DOHH2 (cell line): ENCODE data around the gene SORD.

Experiments used
- H3F3A ChIP-seq: fragments of 200-600 bp; sonication (generic), shearing (Covaris generic); 2 replicates; pipeline ENCODE4 v1.6.0; 2016; ENCODE audit warnings: antibody characterized with exemption, mild to moderate bottlenecking; ENCODE audit not compliant: control insufficient read depth, insufficient read depth
- H3K27ac ChIP-seq: fragments of 200-600 bp; sonication (generic); 2 replicates; pipeline ENCODE4 v1.5.1; 2014; ENCODE audit warnings: low read depth, mild to moderate bottlenecking, low read length, moderate library complexity
- H3K27me3 ChIP-seq: fragments of 200-600 bp; sonication (generic); 2 replicates; pipeline ENCODE4 v1.6.1; 2014; ENCODE audit warnings: mild to moderate bottlenecking, low read length, mixed read lengths; ENCODE audit not compliant: control insufficient read depth
- H3K36me3 ChIP-seq: fragments of 200-600 bp; sonication (generic); 2 replicates; pipeline ENCODE4 v1.6.1; 2014; ENCODE audit warnings: mild to moderate bottlenecking, low read length, moderate library complexity, mixed read lengths; ENCODE audit not compliant: control insufficient read depth
- H3K4me1 ChIP-seq: fragments of 200-600 bp; sonication (generic); 2 replicates; pipeline ENCODE4 v1.6.1; 2014; ENCODE audit warnings: mild to moderate bottlenecking, low read length, mixed read lengths; ENCODE audit not compliant: control insufficient read depth
- H3K4me2 ChIP-seq: fragments of 200-600 bp; sonication (generic); 2 replicates; pipeline ENCODE4 v1.6.0; 2014; ENCODE audit warnings: mild to moderate bottlenecking, low read length, moderate library complexity
- H3K4me3 ChIP-seq: fragments of 200-600 bp; sonication (generic); 2 replicates; pipeline ENCODE4 v1.5.1; 2014; ENCODE audit warnings: mild to moderate bottlenecking, low read length, mixed read lengths
- H3K79me2 ChIP-seq: fragments of 200-600 bp; sonication (generic); 2 replicates; pipeline ENCODE4 v1.6.1; 2014; ENCODE audit warnings: mild to moderate bottlenecking, low read length, mixed read lengths; ENCODE audit not compliant: control insufficient read depth
- H3K9me2 ChIP-seq: fragments of 200-600 bp; sonication (generic); replicated peaks from 2 replicates; pipeline ENCODE4 v1.6.1; 2014; ENCODE audit warnings: mild to moderate bottlenecking, low read length, mixed read lengths; ENCODE audit not compliant: control insufficient read depth
- H3K9me3 ChIP-seq: fragments of 200-600 bp; sonication (generic); 2 replicates; pipeline ENCODE4 v1.6.1; 2014; ENCODE audit warnings: antibody characterized with exemption, low read length, mixed read lengths; ENCODE audit not compliant: control insufficient read depth, insufficient read depth
- H4K20me1 ChIP-seq: fragments of 200-600 bp; sonication (generic); 2 replicates; pipeline ENCODE4 v1.6.0; 2014; ENCODE audit warnings: low read depth, mild to moderate bottlenecking, antibody characterized with exemption, low read length, moderate library complexity; ENCODE audit not compliant: control insufficient read depth, insufficient read depth
- EZH2phosphoT487 ChIP-seq: fragments of 200-600 bp; sonication (generic); IDR thresholded peaks from 2 replicates; pipeline ENCODE4 v1.6.1; 2017; ENCODE audit warnings: borderline replicate concordance, mild to moderate bottlenecking, antibody characterized with exemption, low read length, moderate library complexity, mixed read lengths
- TF ChIP-seq, protein P1 (sequence below): fragments of 200-600 bp; sonication (generic); IDR thresholded peaks from one replicate; pipeline ENCODE4 v1.5.1; 2014; ENCODE audit warnings: antibody characterized with exemption, mild to moderate bottlenecking, low read depth, low read length; ENCODE audit not compliant: poor library complexity, severe bottlenecking

The SORD gene

DNA sequence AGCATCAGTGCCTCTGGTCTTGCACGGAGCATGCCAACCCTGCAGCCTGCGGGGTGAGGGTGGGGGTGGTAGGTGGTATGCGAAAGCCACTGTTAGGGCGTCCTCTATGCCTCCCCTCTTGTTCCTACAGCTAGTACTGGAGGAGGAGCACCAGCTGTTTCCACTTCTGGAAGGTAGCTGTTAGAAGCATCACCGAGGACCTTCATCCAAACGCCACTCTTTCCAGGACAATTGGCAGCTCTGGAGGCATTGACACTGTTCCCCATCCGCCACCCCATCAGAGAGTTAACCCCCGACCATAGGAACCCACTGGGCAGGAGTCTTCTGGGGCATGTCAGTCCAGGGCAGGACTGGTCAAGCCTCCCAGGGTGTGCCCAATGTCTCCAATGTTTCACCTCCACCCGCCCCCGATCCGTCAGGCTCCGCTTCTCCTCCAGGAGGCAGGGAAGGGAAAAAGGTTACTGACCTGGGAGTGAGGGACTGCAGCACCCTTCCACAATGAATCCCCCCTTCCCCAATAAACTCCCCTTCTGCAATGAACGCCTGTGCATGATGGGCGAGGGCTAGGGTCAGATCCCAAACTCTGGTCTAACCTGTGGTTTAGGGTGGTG lies 90.5 kb downstream of the SORD start:
- no peaks in the 10 kb centered on the region for H3K79me2 ChIP-seq
- no peak overlapping the region for H3K4me3 ChIP-seq
- H3K9me2 ChIP-seq: no peaks in the 10 kb centered on the region
- no peak overlapping the region for H3K27ac ChIP-seq
- no peak for TF ChIP-seq EZH2phosphoT487
- TF ChIP-seq, protein P1, sequence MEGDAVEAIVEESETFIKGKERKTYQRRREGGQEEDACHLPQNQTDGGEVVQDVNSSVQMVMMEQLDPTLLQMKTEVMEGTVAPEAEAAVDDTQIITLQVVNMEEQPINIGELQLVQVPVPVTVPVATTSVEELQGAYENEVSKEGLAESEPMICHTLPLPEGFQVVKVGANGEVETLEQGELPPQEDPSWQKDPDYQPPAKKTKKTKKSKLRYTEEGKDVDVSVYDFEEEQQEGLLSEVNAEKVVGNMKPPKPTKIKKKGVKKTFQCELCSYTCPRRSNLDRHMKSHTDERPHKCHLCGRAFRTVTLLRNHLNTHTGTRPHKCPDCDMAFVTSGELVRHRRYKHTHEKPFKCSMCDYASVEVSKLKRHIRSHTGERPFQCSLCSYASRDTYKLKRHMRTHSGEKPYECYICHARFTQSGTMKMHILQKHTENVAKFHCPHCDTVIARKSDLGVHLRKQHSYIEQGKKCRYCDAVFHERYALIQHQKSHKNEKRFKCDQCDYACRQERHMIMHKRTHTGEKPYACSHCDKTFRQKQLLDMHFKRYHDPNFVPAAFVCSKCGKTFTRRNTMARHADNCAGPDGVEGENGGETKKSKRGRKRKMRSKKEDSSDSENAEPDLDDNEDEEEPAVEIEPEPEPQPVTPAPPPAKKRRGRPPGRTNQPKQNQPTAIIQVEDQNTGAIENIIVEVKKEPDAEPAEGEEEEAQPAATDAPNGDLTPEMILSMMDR: no peak
- no peaks in the 10 kb centered on the region for H3K9me3 ChIP-seq
- H3K27me3 ChIP-seq: peaks cover 43% of the 10 kb centered on the region
- no peaks in the 10 kb centered on the region for H3F3A ChIP-seq
- peaks cover 13% of the 10 kb centered on the region for H3K4me1 ChIP-seq
- no peaks in the 10 kb centered on the region for H4K20me1 ChIP-seq
- H3K4me2 ChIP-seq: peak overlapping the region; percentile 42
- H3K36me3 ChIP-seq: no peaks in the 10 kb centered on the region

DNA sequence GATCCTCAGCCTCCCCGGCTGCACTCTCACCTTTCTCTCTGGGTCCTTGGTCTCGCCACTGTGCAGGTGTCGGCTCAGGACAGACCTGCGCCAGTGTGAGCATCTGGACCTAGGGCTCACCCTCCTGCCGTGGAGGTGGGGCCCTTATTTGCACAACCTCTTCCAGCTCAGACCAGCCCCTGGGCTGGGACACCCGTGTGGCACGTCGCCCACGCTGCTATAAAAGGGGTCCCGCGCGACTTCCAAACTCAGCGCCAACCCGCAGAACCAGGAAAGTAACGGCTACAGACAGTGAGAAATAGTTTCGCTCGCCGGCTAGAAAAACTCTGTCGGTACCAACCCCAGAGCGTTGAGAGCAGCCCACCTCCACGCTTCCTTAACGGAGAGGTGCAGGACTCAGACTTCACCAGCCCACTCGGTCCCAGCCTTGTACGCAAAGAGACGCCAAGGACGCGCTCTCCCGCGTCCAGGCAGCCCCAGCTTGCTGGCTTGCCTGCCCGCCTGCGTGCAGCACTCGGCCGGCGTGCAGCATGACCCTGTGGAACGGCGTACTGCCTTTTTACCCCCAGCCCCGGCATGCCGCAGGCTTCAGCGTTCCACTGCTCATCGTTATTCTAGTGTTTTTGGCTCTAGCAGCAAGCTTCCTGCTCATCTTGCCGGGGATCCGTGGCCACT lies 91.2 kb downstream of the SORD start, which contains the start of the genes DUOX2 and DUOXA2:
DUOX2 (minus strand) TSS at position 97 of the 675 bp plus-strand sequence. CDS start 761 bp downstream, outside the sequence.
DUOXA2 (plus strand) TSS at position 251 of the 675 bp plus-strand sequence; CDS start at position 531, 280 bp downstream.
- no peaks in the 10 kb centered on the region for H3K9me3 ChIP-seq
- peaks cover 43% of the 10 kb centered on the region for H3K27me3 ChIP-seq
- no peaks in the 10 kb centered on the region for H3F3A ChIP-seq
- TF ChIP-seq, protein P1: no peak
- TF ChIP-seq EZH2phosphoT487: peak; percentile 83; the same call in 1 of the 2 replicates
- peak within 1 kb of the TSS; percentile 42 for H3K4me2 ChIP-seq
- no peak within 1 kb of the TSS for H3K27ac ChIP-seq
- no peaks in the 10 kb centered on the region for H3K9me2 ChIP-seq
- no peaks in the 10 kb centered on the region for H4K20me1 ChIP-seq
- peaks cover 13% of the 10 kb centered on the region for H3K4me1 ChIP-seq
- no peaks in the 10 kb centered on the region for H3K36me3 ChIP-seq
- H3K79me2 ChIP-seq: no peaks in the 10 kb centered on the region
- H3K4me3 ChIP-seq: peak within 1 kb of the TSS; percentile 40

DNA sequence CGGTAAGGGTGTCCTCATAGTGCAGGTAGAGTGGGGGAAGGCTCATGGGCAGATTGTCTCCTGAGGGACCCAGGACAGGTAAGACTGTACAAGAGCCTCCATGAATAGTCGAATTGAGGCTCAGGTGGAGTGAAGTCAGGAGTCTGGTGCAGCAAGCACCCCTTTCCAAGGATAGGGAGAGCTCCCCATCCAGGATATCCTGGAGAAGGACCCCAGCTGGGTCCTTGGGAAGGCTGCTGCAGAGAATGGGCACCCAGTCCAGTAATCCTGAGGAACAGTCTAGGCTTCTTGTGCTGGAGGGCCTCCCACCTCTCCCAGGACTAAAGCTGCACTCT lies 91.7 kb downstream of the SORD start:
- Histone ChIP-seq H3K9me2 (no peaks in the 10 kb centered on the region), H3K9me3 (no peaks in the 10 kb centered on the region), H3K4me1 (peaks cover 13% of the 10 kb centered on the region), H3K27me3 (peaks cover 43% of the 10 kb centered on the region), H3K36me3 (no peaks in the 10 kb centered on the region), H3K4me2 (peak overlapping the region; percentile 42), H3F3A (no peaks in the 10 kb centered on the region), H3K4me3 (peak overlapping the region; percentile 40), H3K27ac (no peak overlapping the region), H4K20me1 (no peaks in the 10 kb centered on the region), H3K79me2 (no peaks in the 10 kb centered on the region)
- no peak for TF ChIP-seq EZH2phosphoT487
- TF ChIP-seq, protein P1: no peak
